Measurements from ENCODE around the gene EEF1G. TPM values are rescaled to one million over a fixed set of nuclear protein-coding genes. Genes with fewer than 3 reads are reported as not detected.
A peak's percentile ranks its signal among the peaks of the same experiment; 100 is the strongest.

EEF1G gene
- total RNA-seq, 5 donors from 2014 or later (not counting 1 experiment from before 2014, with no cell fraction given), result 1,908 to 2,187 (median 2,119) TPM

DNA sequence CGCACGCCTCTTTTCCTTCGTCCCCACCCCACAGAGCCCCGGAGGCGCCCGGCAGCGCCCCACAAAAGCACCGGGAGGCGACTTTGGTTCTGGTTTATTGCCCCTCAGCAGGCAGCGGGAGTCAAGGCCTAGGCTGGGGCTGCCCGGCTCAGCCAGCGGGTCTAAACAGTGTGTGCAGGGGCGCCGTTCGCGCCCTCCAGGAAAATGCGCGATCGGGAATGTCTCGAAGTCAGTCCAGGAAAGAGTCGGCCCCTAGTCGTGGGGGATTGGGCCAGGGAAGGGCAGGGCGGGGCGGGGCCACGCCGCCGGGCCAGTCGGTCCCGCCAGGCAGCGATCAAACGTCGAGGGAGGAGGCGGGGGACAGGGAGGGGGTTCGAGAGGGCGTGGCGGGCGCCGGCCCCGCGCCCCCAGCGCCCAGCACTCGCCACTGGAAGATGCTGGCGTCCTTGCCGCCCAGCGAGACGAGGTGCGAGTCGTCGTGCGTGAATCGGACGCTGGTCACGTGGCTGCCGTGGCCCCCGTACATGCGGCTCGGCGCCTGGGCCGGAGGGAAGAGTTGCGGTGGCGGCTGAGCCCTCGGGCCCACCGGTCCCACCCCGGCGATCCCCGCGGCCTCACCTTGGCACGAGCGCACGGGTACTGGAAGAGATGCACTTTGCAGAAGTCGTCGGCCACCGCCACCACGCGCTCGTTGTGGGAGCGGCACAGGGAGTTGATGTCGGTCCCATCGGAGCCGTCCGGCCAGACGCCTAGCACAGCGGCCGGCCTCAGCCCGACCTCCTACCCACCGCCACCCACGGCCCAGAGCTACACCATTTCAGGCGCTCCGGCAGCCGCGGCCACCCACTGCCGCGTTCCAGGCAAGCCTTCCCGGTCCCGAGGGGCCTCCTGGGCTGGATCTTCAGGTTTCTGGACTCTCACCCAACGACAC lies 28.7 kb upstream of the EEF1G start:
- H3K36me3 Mint-ChIP-seq, result peaks cover 44% of the 10 kb centered on the region
- H3K4me3 Mint-ChIP-seq, result peak overlapping the region; percentile 86 to 97 (median 92)
- peak in 2 of 4 experiments; percentile 2 to 5 for ATAC-seq (replicated peaks in 1 of 4)
- peak overlapping the region; percentile 95 to 100 for H3K27ac Mint-ChIP-seq
- peaks cover 14 to 47% of the 10 kb centered on the region in 2 experiments for H3K4me1 ChIP-seq (ENCODE audit: control insufficient read depth in 1 of 2, extremely low read depth in 1 of 2, insufficient read depth in 2 of 2, low read length in 2 of 2)
- ChIA-PET POLR2A (interaction anchor here (0.5 to 1.9 kb wide), 8 partner anchors 9 to 226 kb away, joined by 3 to 25 read pairs (median 4); partner anchors contain the start of genes C11orf98 (in 2 of the 2), CSKMT (in 2 of the 2) and TUT1 (in 1 of the 2)), CTCF (interaction anchor here in 1 of 2 donors (1.2 to 2.0 kb wide), 5 partner anchors 9 to 63 kb away, joined by 3 to 27 read pairs (median 7); partner anchors contain the start of genes B3GAT3, C11orf98, CSKMT and TUT1)
- peaks cover 12 to 56% of the 10 kb centered on the region in 2 donors for H3K36me3 ChIP-seq (ENCODE audit: control insufficient read depth in 2 of 2, extremely low read depth in 1 of 2, insufficient read depth in 1 of 2, low read length in 1 of 2)
- peak in 6 of 35 experiments; percentile 11 to 44 (median 20) for DNase-seq
- H3K27me3 Mint-ChIP-seq, result no peaks in the 10 kb centered on the region
- H3K4me1 Mint-ChIP-seq, result peaks cover 51 to 57% (median 55%) of the 10 kb centered on the region in 3 donors
- H3K9me3 Mint-ChIP-seq, result no peaks in the 10 kb centered on the region
- 59% methylated on average over 81 of the region's 96 CpGs for WGBS (ENCODE audit: insufficient coverage)
- H3K27ac ChIP-seq (ENCODE audit: low read length), result peak overlapping the region; percentile 47
- no peaks in the 10 kb centered on the region for H3K27me3 ChIP-seq (replicated peaks in 1 of 2; ENCODE audit: control insufficient read depth in 2 of 2, extremely low read depth in 1 of 2, insufficient read depth in 2 of 2, low read length in 1 of 2)
- no peaks in the 10 kb centered on the region for H3K9me3 ChIP-seq
- peak overlapping the region; percentile 95 to 98 for H3K4me3 ChIP-seq (ENCODE audit: control insufficient read depth in 1 of 2, extremely low read depth in 1 of 2, low read length in 1 of 2)

DNA sequence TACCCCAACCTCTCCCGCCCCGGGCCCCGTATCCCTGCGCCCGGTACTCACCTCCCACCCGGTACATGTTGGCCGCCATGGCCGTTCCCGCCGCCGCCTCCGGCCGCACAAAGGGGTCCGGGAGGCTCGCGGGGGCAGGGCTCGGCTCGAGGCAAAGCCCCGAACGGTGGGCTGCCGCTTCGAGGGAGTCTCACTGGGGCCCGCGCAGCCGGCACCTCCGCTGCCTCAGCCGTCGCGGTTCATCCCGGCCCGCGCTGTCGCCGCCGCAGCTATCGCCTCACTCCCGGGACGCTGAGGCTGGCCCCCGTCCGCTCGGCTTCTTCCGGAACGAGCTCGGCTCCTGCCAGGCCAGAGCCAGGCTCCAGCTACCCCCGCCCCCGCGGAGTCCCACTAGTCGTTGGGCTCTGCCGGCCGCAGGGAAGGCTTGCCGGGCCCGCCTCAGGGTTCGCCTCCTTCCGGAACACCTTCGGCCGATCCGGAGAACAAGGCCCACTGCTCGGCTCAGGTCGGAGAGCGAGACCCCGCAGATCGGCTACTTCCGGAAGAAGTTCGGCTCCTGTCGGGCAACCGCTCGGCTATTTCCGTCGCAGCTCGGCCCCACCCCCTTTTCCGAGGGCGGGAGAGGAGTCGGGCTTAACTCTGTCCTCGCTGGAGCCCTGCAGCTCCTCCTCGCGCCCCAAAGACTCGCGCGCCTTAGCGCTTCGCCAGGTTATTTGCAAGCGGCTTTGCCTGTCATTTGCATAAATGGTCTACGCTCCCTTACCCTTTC lies 27.9 kb upstream of the EEF1G start, which contains the start of gene MTA2:
TSS of gene MTA2 (minus strand) at position 494 of the 769 bp plus-strand sequence. CDS start at position 79, 415 bp downstream.
- peak within 1 kb of the TSS; percentile 86 to 97 (median 92) for H3K4me3 Mint-ChIP-seq

DNA sequence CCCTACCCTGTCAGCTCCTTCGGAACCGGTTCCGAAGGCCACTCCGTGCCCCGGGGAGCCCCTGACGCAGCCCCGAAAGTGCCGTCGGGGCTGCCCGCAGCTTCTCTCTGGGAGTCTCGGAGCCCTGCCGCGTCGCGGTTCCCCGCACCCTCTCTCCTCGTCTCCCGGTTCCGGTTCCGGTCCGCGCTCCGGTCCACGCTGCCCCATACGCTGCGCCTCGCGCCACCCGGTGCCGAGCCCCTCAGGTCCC lies 27.4 kb upstream of the EEF1G start:
- Mint-ChIP-seq H3K4me3 (peak overlapping the region; percentile 86 to 97 (median 92)), H3K9me3 (no peaks in the 10 kb centered on the region), H3K27me3 (no peaks in the 10 kb centered on the region), H3K36me3 (peaks cover 51% of the 10 kb centered on the region), H3K27ac (peak overlapping the region; percentile 95 to 100), H3K4me1 (peaks cover 55 to 58% (median 56%) of the 10 kb centered on the region in 3 donors)
- peak overlapping the region; percentile 85 for H3K27ac ChIP-seq (ENCODE audit: low read length)
- ChIA-PET CTCF (interaction anchor here (0.5 to 2.0 kb wide), 6 partner anchors 9 to 112 kb away, joined by 3 to 27 read pairs (median 6); partner anchors contain the start of genes B3GAT3 (in 1 of the 2), C11orf98 (in 1 of the 2), CSKMT (in 1 of the 2) and TUT1 (in 1 of the 2)), POLR2A (interaction anchor here (0.5 to 1.9 kb wide), 8 partner anchors 9 to 240 kb away, joined by 3 to 25 read pairs (median 8); partner anchors contain the start of genes C11orf98 (in 2 of the 2), CSKMT (in 2 of the 2) and TUT1 (in 2 of the 2))
- H3K27me3 ChIP-seq (replicated peaks in 1 of 2; ENCODE audit: control insufficient read depth in 2 of 2, extremely low read depth in 1 of 2, insufficient read depth in 2 of 2, low read length in 1 of 2), result no peaks in the 10 kb centered on the region
- no peaks in the 10 kb centered on the region for H3K9me3 ChIP-seq
- H3K36me3 ChIP-seq (ENCODE audit: control insufficient read depth in 2 of 2, extremely low read depth in 1 of 2, insufficient read depth in 1 of 2, low read length in 1 of 2), result peaks cover 7 to 56% of the 10 kb centered on the region in 2 donors
- peak overlapping the region; percentile 95 to 98 for H3K4me3 ChIP-seq (ENCODE audit: control insufficient read depth in 1 of 2, extremely low read depth in 1 of 2, low read length in 1 of 2)
- peaks cover 14 to 56% of the 10 kb centered on the region in 2 experiments for H3K4me1 ChIP-seq (ENCODE audit: control insufficient read depth in 1 of 2, extremely low read depth in 1 of 2, insufficient read depth in 2 of 2, low read length in 2 of 2)
- 0% methylated on average over 20 of the region's 30 CpGs for WGBS (ENCODE audit: insufficient coverage)
- DNase-seq (peak in 17 of 35 experiments; percentile 13 to 63 (median 26)), ATAC-seq (replicated peaks in 1 of 4) (peak; percentile 5 to 19 (median 12))

More for the DNA sequence above, 27.9 kb upstream of the EEF1G start, which contains the start of gene MTA2:
- Mint-ChIP-seq H3K36me3 (peaks cover 47% of the 10 kb centered on the region), H3K9me3 (no peaks in the 10 kb centered on the region), H3K27me3 (no peaks in the 10 kb centered on the region), H3K27ac (peak within 1 kb of the TSS; percentile 95 to 100), H3K4me1 (peaks cover 55 to 59% (median 55%) of the 10 kb centered on the region in 3 donors)
- DNase-seq (peak; percentile 91 to 100 (median 97)), ATAC-seq (replicated peaks in 1 of 4) (peak; percentile 80 to 83 (median 82))
- Histone ChIP-seq H3K36me3 (ENCODE audit: control insufficient read depth in 2 of 2, extremely low read depth in 1 of 2, insufficient read depth in 1 of 2, low read length in 1 of 2) (peaks cover 7 to 55% of the 10 kb centered on the region in 2 donors), H3K4me3 (ENCODE audit: control insufficient read depth in 1 of 2, extremely low read depth in 1 of 2, low read length in 1 of 2) (peak within 1 kb of the TSS; percentile 95 to 98), H3K27me3 (replicated peaks in 1 of 2; ENCODE audit: control insufficient read depth in 2 of 2, extremely low read depth in 1 of 2, insufficient read depth in 2 of 2, low read length in 1 of 2) (no peaks in the 10 kb centered on the region), H3K9me3 (no peaks in the 10 kb centered on the region), H3K4me1 (ENCODE audit: control insufficient read depth in 1 of 2, extremely low read depth in 1 of 2, insufficient read depth in 2 of 2, low read length in 2 of 2) (peaks cover 14 to 52% of the 10 kb centered on the region in 2 experiments), H3K27ac (ENCODE audit: low read length) (peak within 1 kb of the TSS; percentile 85)
- ChIA-PET POLR2A (interaction anchor here (0.5 to 1.9 kb wide), 8 partner anchors 10 to 215 kb away, joined by 3 to 25 read pairs (median 4); partner anchors contain the start of genes C11orf98 (in 2 of the 2), CSKMT (in 2 of the 2) and TUT1 (in 1 of the 2)), CTCF (interaction anchor here in 1 of 2 donors (1.2 to 2.0 kb wide), 5 partner anchors 10 to 64 kb away, joined by 3 to 27 read pairs (median 7); partner anchors contain the start of genes B3GAT3, C11orf98, CSKMT and TUT1)
- under 1% methylated on average over 82 of the region's 83 CpGs for WGBS (ENCODE audit: insufficient coverage)

- WGBS (ENCODE audit: insufficient coverage), result 0% methylated on average over 18 of the region's 26 CpGs
- H3K36me3 Mint-ChIP-seq, result peaks cover 54% of the 10 kb centered on the region
- H3K27me3 Mint-ChIP-seq, result no peaks in the 10 kb centered on the region
- ATAC-seq (replicated peaks in 1 of 4) (peak in 1 of 4 experiments; percentile 0), DNase-seq (peak in 9 of 35 experiments; percentile 12 to 38 (median 22))
- H3K4me1 Mint-ChIP-seq, result peaks cover 57 to 58% (median 58%) of the 10 kb centered on the region in 3 donors
- peak overlapping the region; percentile 95 to 98 for H3K4me3 ChIP-seq (ENCODE audit: control insufficient read depth in 1 of 2, extremely low read depth in 1 of 2, low read length in 1 of 2)
- peaks cover 14 to 58% of the 10 kb centered on the region in 2 experiments for H3K4me1 ChIP-seq (ENCODE audit: control insufficient read depth in 1 of 2, extremely low read depth in 1 of 2, insufficient read depth in 2 of 2, low read length in 2 of 2)
- H3K27ac ChIP-seq (ENCODE audit: low read length), result peak overlapping the region; percentile 85
- H3K9me3 Mint-ChIP-seq, result no peaks in the 10 kb centered on the region
- CTCF ChIA-PET, result interaction anchor here (0.5 to 2.5 kb wide), 5 partner anchors 9 to 1237 kb away, joined by 4 to 10 read pairs (median 7); partner anchors contain the start of genes C11orf98 (in 1 of the 2), CSKMT (in 1 of the 2) and TUT1 (in 1 of the 2)
- H3K4me3 Mint-ChIP-seq, result peak overlapping the region; percentile 86 to 97 (median 92)
- POLR2A ChIA-PET, result interaction anchor here (0.6 to 1.9 kb wide), 5 partner anchors 9 to 241 kb away, joined by 3 to 25 read pairs (median 12); partner anchors contain the start of genes TUT1 (in 2 of the 2), C11orf98 (in 1 of the 2) and CSKMT (in 1 of the 2)
- H3K27ac Mint-ChIP-seq, result peak overlapping the region; percentile 95 to 100
- H3K36me3 ChIP-seq (ENCODE audit: control insufficient read depth in 2 of 2, extremely low read depth in 1 of 2, insufficient read depth in 1 of 2, low read length in 1 of 2), result peaks cover 9 to 56% of the 10 kb centered on the region in 2 donors
- H3K27me3 ChIP-seq (replicated peaks in 1 of 2; ENCODE audit: control insufficient read depth in 2 of 2, extremely low read depth in 1 of 2, insufficient read depth in 2 of 2, low read length in 1 of 2), result no peaks in the 10 kb centered on the region
- H3K9me3 ChIP-seq, result no peaks in the 10 kb centered on the region
Observed at GRCh38 chr11:62600367-62601121, 26.9 kb upstream of the EEF1G start.

DNA sequence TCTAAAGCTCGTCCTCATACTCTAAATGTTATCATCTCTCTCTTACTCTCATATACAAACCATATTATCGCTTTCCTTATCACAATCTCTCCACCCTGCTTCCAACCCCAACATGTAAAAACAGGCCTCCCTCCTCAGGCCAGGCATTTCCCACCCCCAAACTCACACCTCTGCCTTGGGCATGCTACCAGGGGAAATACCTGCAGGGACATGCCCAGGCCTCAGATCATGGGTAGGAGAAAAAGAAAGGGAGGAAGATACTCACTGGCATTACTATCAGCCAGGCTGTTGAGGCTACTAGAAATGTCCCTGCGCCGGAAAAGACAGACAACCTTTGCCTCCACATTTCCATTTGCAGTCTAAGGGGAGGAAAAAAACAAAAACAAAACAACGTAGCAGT lies 26.2 kb upstream of the EEF1G start:
- peaks cover 55 to 61% (median 55%) of the 10 kb centered on the region in 3 donors for H3K4me1 Mint-ChIP-seq
- H3K27ac Mint-ChIP-seq, result peak overlapping the region; percentile 95 to 100
- H3K4me3 Mint-ChIP-seq, result peak overlapping the region; percentile 86 to 97 (median 92)
- Histone ChIP-seq H3K27me3 (replicated peaks in 1 of 2; ENCODE audit: control insufficient read depth in 2 of 2, extremely low read depth in 1 of 2, insufficient read depth in 2 of 2, low read length in 1 of 2) (no peaks in the 10 kb centered on the region), H3K4me3 (ENCODE audit: control insufficient read depth in 1 of 2, extremely low read depth in 1 of 2, low read length in 1 of 2) (peak overlapping the region; percentile 95 to 98), H3K36me3 (ENCODE audit: control insufficient read depth in 2 of 2, extremely low read depth in 1 of 2, insufficient read depth in 1 of 2, low read length in 1 of 2) (peaks cover 15 to 56% of the 10 kb centered on the region in 2 donors), H3K9me3 (no peaks in the 10 kb centered on the region), H3K27ac (ENCODE audit: low read length) (peak overlapping the region; percentile 85), H3K4me1 (ENCODE audit: control insufficient read depth in 1 of 2, extremely low read depth in 1 of 2, insufficient read depth in 2 of 2, low read length in 2 of 2) (peaks cover 14 to 58% of the 10 kb centered on the region in 2 experiments)
- DNase-seq, result peak in 1 of 35 experiments; percentile 54
- no peak for ATAC-seq (replicated peaks in 1 of 4)
- CTCF ChIA-PET, result interaction anchor here in 1 of 2 donors (1.3 to 2.5 kb wide), 3 partner anchors 9 to 1238 kb away, joined by 4 to 10 read pairs (median 7); partner anchors contain the start of gene TUT1
- peaks cover 54% of the 10 kb centered on the region for H3K36me3 Mint-ChIP-seq
- POLR2A ChIA-PET, result interaction anchor here (0.6 to 1.2 kb wide), 3 partner anchors 8 to 255 kb away, joined by 3 to 12 read pairs (median 6); partner anchors contain the start of gene TUT1 (in 1 of the 2)
- no peaks in the 10 kb centered on the region for H3K9me3 Mint-ChIP-seq
- WGBS (ENCODE audit: insufficient coverage), result 24% methylated on average over 2 of the region's 5 CpGs
- H3K27me3 Mint-ChIP-seq, result no peaks in the 10 kb centered on the region
